ENCODE data around the gene MTM1. TPM values are rescaled to one million over a fixed set of nuclear protein-coding genes. Genes with fewer than 3 reads are reported as not detected.

Gene MTM1
- total RNA-seq, 1 donor from 2014 or later = 11.0 TPM

DNA sequence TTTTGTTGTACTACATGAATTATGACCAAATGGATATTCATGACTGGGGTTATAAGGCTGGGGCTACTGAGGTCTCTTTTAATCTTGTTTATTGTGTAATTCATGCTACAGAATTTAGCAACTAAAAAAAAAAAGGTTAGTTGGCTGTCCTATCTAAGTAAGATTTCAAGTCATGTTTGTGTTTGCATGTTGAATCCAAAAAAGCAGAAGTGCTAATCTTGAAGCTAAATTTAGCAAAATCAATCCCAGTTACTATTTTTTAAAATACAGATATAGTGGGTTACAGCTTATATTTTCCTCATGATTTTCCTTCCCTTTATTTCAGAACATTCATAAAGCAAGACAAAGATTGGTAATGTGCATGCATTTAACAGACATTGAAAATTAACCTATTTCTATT lies 144.2 kb downstream of the MTM1 start:
- Histone ChIP-seq H3K9me3 (ENCODE audit: insufficient read depth, low read depth, low read length) (no peaks in the 10 kb centered on the region), H3K4me2 (ENCODE audit: low read length) (no peak overlapping the region), H3K4me3 (ENCODE audit: insufficient read depth, low read depth, low read length) (no peak overlapping the region), H3K4me1 (ENCODE audit: insufficient read depth, low read length) (no peaks in the 10 kb centered on the region), H3K27ac (ENCODE audit: low read depth, low read length) (no peak overlapping the region), H3K36me3 (ENCODE audit: insufficient read depth, low read length) (peaks cover 6% of the 10 kb centered on the region), H3K27me3 (ENCODE audit: insufficient read depth, low read length) (no peaks in the 10 kb centered on the region), H3K79me2 (ENCODE audit: insufficient read depth, low read length) (peaks cover 4% of the 10 kb centered on the region), H2AFZ (ENCODE audit: low read depth, low read length) (no peak overlapping the region), H4K20me1 (ENCODE audit: insufficient read depth, low read length) (no peaks in the 10 kb centered on the region), H3K9ac (ENCODE audit: low read length) (no peak overlapping the region)
- Mint-ChIP-seq H3K27me3 (ENCODE audit: low read depth, unreplicated experiment) (no peaks in the 10 kb centered on the region), H3K9me3 (ENCODE audit: unreplicated experiment) (no peaks in the 10 kb centered on the region), H3K4me3 (ENCODE audit: unreplicated experiment) (no peak overlapping the region), H3K36me3 (ENCODE audit: low read depth, unreplicated experiment) (peaks cover 2% of the 10 kb centered on the region), H3K4me1 (ENCODE audit: low read depth, unreplicated experiment) (peaks cover 3% of the 10 kb centered on the region), H3K27ac (ENCODE audit: unreplicated experiment) (no peak overlapping the region)
- DNase-seq (ENCODE audit: low read depth) (no peak), FAIRE-seq (no peak)
- TF ChIP-seq, protein P1, sequence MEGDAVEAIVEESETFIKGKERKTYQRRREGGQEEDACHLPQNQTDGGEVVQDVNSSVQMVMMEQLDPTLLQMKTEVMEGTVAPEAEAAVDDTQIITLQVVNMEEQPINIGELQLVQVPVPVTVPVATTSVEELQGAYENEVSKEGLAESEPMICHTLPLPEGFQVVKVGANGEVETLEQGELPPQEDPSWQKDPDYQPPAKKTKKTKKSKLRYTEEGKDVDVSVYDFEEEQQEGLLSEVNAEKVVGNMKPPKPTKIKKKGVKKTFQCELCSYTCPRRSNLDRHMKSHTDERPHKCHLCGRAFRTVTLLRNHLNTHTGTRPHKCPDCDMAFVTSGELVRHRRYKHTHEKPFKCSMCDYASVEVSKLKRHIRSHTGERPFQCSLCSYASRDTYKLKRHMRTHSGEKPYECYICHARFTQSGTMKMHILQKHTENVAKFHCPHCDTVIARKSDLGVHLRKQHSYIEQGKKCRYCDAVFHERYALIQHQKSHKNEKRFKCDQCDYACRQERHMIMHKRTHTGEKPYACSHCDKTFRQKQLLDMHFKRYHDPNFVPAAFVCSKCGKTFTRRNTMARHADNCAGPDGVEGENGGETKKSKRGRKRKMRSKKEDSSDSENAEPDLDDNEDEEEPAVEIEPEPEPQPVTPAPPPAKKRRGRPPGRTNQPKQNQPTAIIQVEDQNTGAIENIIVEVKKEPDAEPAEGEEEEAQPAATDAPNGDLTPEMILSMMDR (IDR thresholded peaks at IDR 0.05; ENCODE audit: insufficient read depth, low read depth, low read length) = no peak
- TF ChIP-seq EZH2 (IDR thresholded peaks at IDR 0.05; ENCODE audit: insufficient read depth, low read length) = no peak

DNA sequence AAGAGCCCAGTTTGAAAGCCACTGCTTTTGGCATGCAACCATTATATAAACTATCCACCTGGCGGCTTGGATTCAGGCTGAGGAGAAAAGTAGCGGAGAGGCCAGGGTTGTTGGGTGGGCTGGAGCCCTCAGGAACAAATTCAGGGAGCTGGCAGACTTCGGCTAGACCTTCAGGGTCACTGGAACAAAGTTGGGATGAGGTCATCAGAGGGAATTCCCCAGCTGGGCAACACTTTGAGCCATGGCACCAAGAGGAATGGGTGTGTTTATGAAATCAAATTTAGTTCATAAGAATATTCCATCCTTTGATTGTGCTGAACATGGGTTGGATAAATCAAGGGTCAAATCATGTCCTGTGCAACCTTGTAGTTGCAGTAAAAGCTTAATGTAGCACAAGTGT lies 146.8 kb downstream of the MTM1 start:
- no peak overlapping the region for H3K27ac Mint-ChIP-seq (ENCODE audit: unreplicated experiment)
- no peak overlapping the region for H3K4me3 Mint-ChIP-seq (ENCODE audit: unreplicated experiment)
- H3K27me3 ChIP-seq (ENCODE audit: insufficient read depth, low read length) = no peaks in the 10 kb centered on the region
- H4K20me1 ChIP-seq (ENCODE audit: insufficient read depth, low read length) = no peaks in the 10 kb centered on the region
- no peak overlapping the region for H3K27ac ChIP-seq (ENCODE audit: low read depth, low read length)
- H3K9me3 ChIP-seq (ENCODE audit: insufficient read depth, low read depth, low read length) = no peaks in the 10 kb centered on the region
- H3K4me1 ChIP-seq (ENCODE audit: insufficient read depth, low read length) = no peaks in the 10 kb centered on the region
- H3K9ac ChIP-seq (ENCODE audit: low read length) = no peak overlapping the region
- H3K4me1 Mint-ChIP-seq (ENCODE audit: low read depth, unreplicated experiment) = peaks cover 3% of the 10 kb centered on the region
- no peak for FAIRE-seq
- H3K9me3 Mint-ChIP-seq (ENCODE audit: unreplicated experiment) = no peaks in the 10 kb centered on the region
- no peak overlapping the region for H2AFZ ChIP-seq (ENCODE audit: low read depth, low read length)
- H3K79me2 ChIP-seq (ENCODE audit: insufficient read depth, low read length) = peaks cover 4% of the 10 kb centered on the region
- no peaks in the 10 kb centered on the region for H3K27me3 Mint-ChIP-seq (ENCODE audit: low read depth, unreplicated experiment)
- H3K36me3 Mint-ChIP-seq (ENCODE audit: low read depth, unreplicated experiment) = no peaks in the 10 kb centered on the region
- H3K4me3 ChIP-seq (ENCODE audit: insufficient read depth, low read depth, low read length) = no peak overlapping the region
- H3K36me3 ChIP-seq (ENCODE audit: insufficient read depth, low read length) = no peaks in the 10 kb centered on the region
- no peak for TF ChIP-seq EZH2 (IDR thresholded peaks at IDR 0.05; ENCODE audit: insufficient read depth, low read length)
- TF ChIP-seq, protein P1 (IDR thresholded peaks at IDR 0.05; ENCODE audit: insufficient read depth, low read depth, low read length) = no peak
- H3K4me2 ChIP-seq (ENCODE audit: low read length) = no peak overlapping the region
- no peak for DNase-seq (ENCODE audit: low read depth)

DNA sequence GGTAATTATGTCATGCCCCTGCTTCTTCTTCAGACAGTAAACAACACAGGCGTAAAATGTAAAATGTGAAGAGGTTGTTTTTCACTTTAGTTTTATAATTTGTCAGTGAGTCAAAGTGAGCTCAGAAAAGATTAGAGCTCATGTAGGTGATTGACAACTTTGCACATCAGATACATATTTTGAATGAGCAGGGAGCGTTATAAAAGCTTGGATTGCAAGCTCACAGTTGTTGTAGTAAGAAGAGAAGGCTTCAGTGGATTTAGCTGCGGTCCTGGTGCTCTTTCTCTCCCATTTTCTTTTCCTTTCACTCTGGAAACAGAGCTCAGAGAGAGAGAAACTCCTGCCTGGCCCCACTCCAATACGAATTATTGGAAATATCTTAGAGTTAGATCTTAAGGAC lies 151.2 kb downstream of the MTM1 start:
- no peak overlapping the region for H3K4me3 ChIP-seq (ENCODE audit: insufficient read depth, low read depth, low read length)
- H3K27ac Mint-ChIP-seq (ENCODE audit: unreplicated experiment) = no peak overlapping the region
- no peak for FAIRE-seq
- DNase-seq (ENCODE audit: low read depth) = no peak
- H3K36me3 Mint-ChIP-seq (ENCODE audit: low read depth, unreplicated experiment) = no peaks in the 10 kb centered on the region
- no peak overlapping the region for H3K9ac ChIP-seq (ENCODE audit: low read length)
- H3K4me1 ChIP-seq (ENCODE audit: insufficient read depth, low read length) = no peaks in the 10 kb centered on the region
- no peaks in the 10 kb centered on the region for H3K36me3 ChIP-seq (ENCODE audit: insufficient read depth, low read length)
- H3K4me1 Mint-ChIP-seq (ENCODE audit: low read depth, unreplicated experiment) = peaks cover 3% of the 10 kb centered on the region
- no peak overlapping the region for H3K27ac ChIP-seq (ENCODE audit: low read depth, low read length)
- no peaks in the 10 kb centered on the region for H3K9me3 ChIP-seq (ENCODE audit: insufficient read depth, low read depth, low read length)
- no peaks in the 10 kb centered on the region for H4K20me1 ChIP-seq (ENCODE audit: insufficient read depth, low read length)
- H3K4me3 Mint-ChIP-seq (ENCODE audit: unreplicated experiment) = no peak overlapping the region
- H3K9me3 Mint-ChIP-seq (ENCODE audit: unreplicated experiment) = no peaks in the 10 kb centered on the region
- no peaks in the 10 kb centered on the region for H3K27me3 ChIP-seq (ENCODE audit: insufficient read depth, low read length)
- no peak overlapping the region for H2AFZ ChIP-seq (ENCODE audit: low read depth, low read length)
- H3K27me3 Mint-ChIP-seq (ENCODE audit: low read depth, unreplicated experiment) = no peaks in the 10 kb centered on the region
- H3K4me2 ChIP-seq (ENCODE audit: low read length) = no peak overlapping the region
- peaks cover 4% of the 10 kb centered on the region for H3K79me2 ChIP-seq (ENCODE audit: insufficient read depth, low read length)
- no peak for TF ChIP-seq EZH2 (IDR thresholded peaks at IDR 0.05; ENCODE audit: insufficient read depth, low read length)
- TF ChIP-seq, protein P1 (IDR thresholded peaks at IDR 0.05; ENCODE audit: insufficient read depth, low read depth, low read length) = no peak

Other genes with a start within 250 kb of the MTM1 start
- gene MAMLD1, start 205.3 kb upstream of the MTM1 start, total RNA-seq = 6.6 TPM in 2 replicates
- 14.9 and 18.6 TPM in 2 replicates for gene MTMR1, start 124.8 kb downstream of the MTM1 start, total RNA-seq